K562 (cell line): ENCODE measurements around the gene TBATA. TPM values are rescaled to one million over a fixed set of nuclear protein-coding genes. Genes with fewer than 3 reads are reported as not detected.
A peak's percentile ranks its signal among the peaks of the same experiment; 100 is the strongest.

ENCODE experiments used
- ETS2 ChIP-seq: IDR thresholded peaks from 2 replicates; pipeline ENCODE4 v1.6.1; 2016; ENCODE audit warnings: borderline replicate concordance, missing genetic modification characterization, mild to moderate bottlenecking, moderate library complexity, missing compliant biosample characterization; ENCODE audit not compliant: poor library complexity, severe bottlenecking
- HOXB6 ChIP-seq: fragments of 250-450 bp; sonication (Bioruptor Pico); IDR thresholded peaks from 2 replicates; pipeline ENCODE4 v1.5.1; 2022; ENCODE audit warnings: mild to moderate bottlenecking, borderline replicate concordance
- IFI16 ChIP-seq: fragments of 250-450 bp; sonication (Bioruptor Pico); IDR thresholded peaks from 2 replicates; pipeline ENCODE4 v2.1.2; 2022; ENCODE audit warnings: mild to moderate bottlenecking, inconsistent platforms
- MCM7 ChIP-seq, 2 experiments: fragments of 450-650 bp; IDR thresholded peaks; 2 replicates each; pipeline ENCODE4 v1.6.1; 2016 to 2018
- PTBP1 ChIP-seq: fragments of 200-400 bp; formaldehyde crosslinking; IDR thresholded peaks from 2 replicates; pipeline ENCODE4 v1.6.1; 2017; ENCODE audit warnings: low read depth, low read length
- TBL1XR1 ChIP-seq, 2 experiments: IDR thresholded peaks; 2 replicates each; pipeline ENCODE4 v1.6.1; 2012; ENCODE audit warnings: improper control_type of control experiment in 2 of 2, low read length in 2 of 2, mild to moderate bottlenecking in 1 of 2
- TCF7L2 ChIP-seq: fragments of 150-350 bp; IDR thresholded peaks from 2 replicates; pipeline ENCODE4 v1.6.1; 2016; ENCODE audit warnings: low read depth, mild to moderate bottlenecking, low read length, moderate library complexity
- TEAD1 ChIP-seq, 2 experiments: fragments of 450-650 bp in 1 of 2; sonication (generic) in 1 of 2; formaldehyde crosslinking; IDR thresholded peaks; 2 replicates each; pipeline versions ENCODE4 v1.4.0 to v1.8.0; 2020 to 2022; ENCODE audit warnings: mild to moderate bottlenecking in 2 of 2, missing genetic modification reagents in 1 of 2
- XRCC5 ChIP-seq: fragments of 200-400 bp; formaldehyde crosslinking; IDR thresholded peaks from 2 replicates; pipeline ENCODE4 v1.6.1; 2017; ENCODE audit warnings: low read depth, mild to moderate bottlenecking, low read length
- ZNF121 ChIP-seq: sonication (generic); formaldehyde crosslinking; conservative IDR thresholded peaks from 2 replicates; pipeline ENCODE4 v1.8.0; 2022; ENCODE audit warnings: missing genetic modification reagents
- polyA plus RNA-seq, 8 experiments: library from polyadenylated mRNA; depleted of rRNA in 4 of 8; stranded (reverse) in 5 of 8; unstranded in 3 of 8; fragments of >200 nt; fragmentation: Nextera tagmentation in 2 of 8; fragmentation: Illumina TruSeq in 1 of 8; extraction: Ambion mirVana in 2 of 8; extraction: Trizol in 1 of 8; gene quantifications; 2 replicates each; pipeline versions ENCODE4 v1.2.1 to v1.2.3, GENCODE V29; 2011 to 2014; ENCODE audit warnings: inconsistent platforms in 1 of 8, missing spikeins in 1 of 8
- total RNA-seq, 7 experiments: library from RNA; depleted of rRNA in 6 of 7; stranded (reverse); fragments of >200 nt in 6 of 7; fragmentation: Illumina TruSeq in 2 of 7; extraction: Trizol in 2 of 7; gene quantifications; 2 replicates each; pipeline versions ENCODE4 v1.2.1 to v1.2.3, GENCODE V29; 2011 to 2021; ENCODE audit warnings: low replicate concordance in 1 of 7
- TF ChIP-seq, protein P1 (sequence below), 2 experiments: fragments of 450-650 bp in 1 of 2; IDR thresholded peaks; 2 replicates each; pipeline ENCODE4 v1.6.1; 2011 to 2017; ENCODE audit warnings: low read depth in 2 of 2, antibody characterized with exemption in 1 of 2, borderline replicate concordance in 1 of 2, low read length in 1 of 2, mild to moderate bottlenecking in 1 of 2, mixed read lengths in 1 of 2; ENCODE audit not compliant: control insufficient read depth in 1 of 2
- TF ChIP-seq, protein P2 (sequence below): sonication (generic); IDR thresholded peaks from 2 replicates; pipeline ENCODE4 v1.6.1; 2016
- TF ChIP-seq, protein P3 (sequence below): fragments of 450-650 bp; formaldehyde crosslinking; IDR thresholded peaks from 2 replicates; pipeline ENCODE4 v1.4.0; 2020; ENCODE audit warnings: mild to moderate bottlenecking, moderate library complexity
- TF ChIP-seq, protein P4 (sequence below): fragments of 450-650 bp; conservative IDR thresholded peaks from 2 replicates; pipeline ENCODE4 v1.6.1; 2016; ENCODE audit warnings: missing genetic modification characterization, low read depth, mild to moderate bottlenecking, control low read depth, missing compliant biosample characterization

Gene TBATA
- total and polyA plus RNA-seq, 9 of the 15 experiments (the other 6 are each of a cell fraction or from before 2014, with no cell fraction given): not detected

DNA sequence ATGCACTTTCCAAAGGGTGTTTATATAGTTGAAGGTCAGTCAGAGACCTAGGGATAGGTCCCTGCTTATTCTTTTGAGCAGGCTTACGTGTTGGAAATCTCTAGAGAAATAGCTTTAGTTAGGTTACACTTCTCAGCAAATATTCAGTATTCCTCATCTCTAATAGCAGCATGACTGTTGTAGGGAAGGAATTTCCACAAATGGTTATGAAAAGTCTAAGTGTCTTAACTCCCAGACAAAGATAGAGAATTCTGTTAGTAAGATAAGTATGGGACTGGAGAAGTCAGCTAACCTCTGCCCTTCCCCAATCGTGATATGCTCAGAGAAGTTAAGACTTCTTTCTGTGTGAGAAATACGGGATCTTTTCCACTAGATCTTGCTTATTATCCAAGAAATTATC lies 47.0 kb upstream of the TBATA start (continued):
- TF ChIP-seq, protein P1, sequence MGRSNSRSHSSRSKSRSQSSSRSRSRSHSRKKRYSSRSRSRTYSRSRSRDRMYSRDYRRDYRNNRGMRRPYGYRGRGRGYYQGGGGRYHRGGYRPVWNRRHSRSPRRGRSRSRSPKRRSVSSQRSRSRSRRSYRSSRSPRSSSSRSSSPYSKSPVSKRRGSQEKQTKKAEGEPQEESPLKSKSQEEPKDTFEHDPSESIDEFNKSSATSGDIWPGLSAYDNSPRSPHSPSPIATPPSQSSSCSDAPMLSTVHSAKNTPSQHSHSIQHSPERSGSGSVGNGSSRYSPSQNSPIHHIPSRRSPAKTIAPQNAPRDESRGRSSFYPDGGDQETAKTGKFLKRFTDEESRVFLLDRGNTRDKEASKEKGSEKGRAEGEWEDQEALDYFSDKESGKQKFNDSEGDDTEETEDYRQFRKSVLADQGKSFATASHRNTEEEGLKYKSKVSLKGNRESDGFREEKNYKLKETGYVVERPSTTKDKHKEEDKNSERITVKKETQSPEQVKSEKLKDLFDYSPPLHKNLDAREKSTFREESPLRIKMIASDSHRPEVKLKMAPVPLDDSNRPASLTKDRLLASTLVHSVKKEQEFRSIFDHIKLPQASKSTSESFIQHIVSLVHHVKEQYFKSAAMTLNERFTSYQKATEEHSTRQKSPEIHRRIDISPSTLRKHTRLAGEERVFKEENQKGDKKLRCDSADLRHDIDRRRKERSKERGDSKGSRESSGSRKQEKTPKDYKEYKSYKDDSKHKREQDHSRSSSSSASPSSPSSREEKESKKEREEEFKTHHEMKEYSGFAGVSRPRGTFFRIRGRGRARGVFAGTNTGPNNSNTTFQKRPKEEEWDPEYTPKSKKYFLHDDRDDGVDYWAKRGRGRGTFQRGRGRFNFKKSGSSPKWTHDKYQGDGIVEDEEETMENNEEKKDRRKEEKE (IDR thresholded peaks at IDR 0.05; ENCODE audit: borderline replicate concordance in 1 of 2, control insufficient read depth in 1 of 2, low read depth in 2 of 2, low read length in 1 of 2): no peak
- no peak for TF ChIP-seq MCM7 (IDR thresholded peaks at IDR 0.05)
- TF ChIP-seq, protein P2, sequence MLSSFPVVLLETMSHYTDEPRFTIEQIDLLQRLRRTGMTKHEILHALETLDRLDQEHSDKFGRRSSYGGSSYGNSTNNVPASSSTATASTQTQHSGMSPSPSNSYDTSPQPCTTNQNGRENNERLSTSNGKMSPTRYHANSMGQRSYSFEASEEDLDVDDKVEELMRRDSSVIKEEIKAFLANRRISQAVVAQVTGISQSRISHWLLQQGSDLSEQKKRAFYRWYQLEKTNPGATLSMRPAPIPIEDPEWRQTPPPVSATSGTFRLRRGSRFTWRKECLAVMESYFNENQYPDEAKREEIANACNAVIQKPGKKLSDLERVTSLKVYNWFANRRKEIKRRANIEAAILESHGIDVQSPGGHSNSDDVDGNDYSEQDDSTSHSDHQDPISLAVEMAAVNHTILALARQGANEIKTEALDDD: 0 out of 2 replicates have a peak, but pooled peaks have one; percentile 14
- no peak for TF ChIP-seq ETS2 (tag)
- TF ChIP-seq TEAD1 (CRISPR knock-in tag; IDR thresholded peaks at IDR 0.05): no peak
- no peak for TF ChIP-seq TBL1XR1 (IDR thresholded peaks at IDR 0.05; ENCODE audit: low read length in 2 of 2)
- TF ChIP-seq XRCC5: no peak
- no peak for TF ChIP-seq ZNF121
- TF ChIP-seq TCF7L2: no peak
- no peak for TF ChIP-seq IFI16
- no peak for TF ChIP-seq PTBP1
- TF ChIP-seq, protein P3, sequence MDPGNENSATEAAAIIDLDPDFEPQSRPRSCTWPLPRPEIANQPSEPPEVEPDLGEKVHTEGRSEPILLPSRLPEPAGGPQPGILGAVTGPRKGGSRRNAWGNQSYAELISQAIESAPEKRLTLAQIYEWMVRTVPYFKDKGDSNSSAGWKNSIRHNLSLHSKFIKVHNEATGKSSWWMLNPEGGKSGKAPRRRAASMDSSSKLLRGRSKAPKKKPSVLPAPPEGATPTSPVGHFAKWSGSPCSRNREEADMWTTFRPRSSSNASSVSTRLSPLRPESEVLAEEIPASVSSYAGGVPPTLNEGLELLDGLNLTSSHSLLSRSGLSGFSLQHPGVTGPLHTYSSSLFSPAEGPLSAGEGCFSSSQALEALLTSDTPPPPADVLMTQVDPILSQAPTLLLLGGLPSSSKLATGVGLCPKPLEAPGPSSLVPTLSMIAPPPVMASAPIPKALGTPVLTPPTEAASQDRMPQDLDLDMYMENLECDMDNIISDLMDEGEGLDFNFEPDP: no peak
- TF ChIP-seq, protein P4, sequence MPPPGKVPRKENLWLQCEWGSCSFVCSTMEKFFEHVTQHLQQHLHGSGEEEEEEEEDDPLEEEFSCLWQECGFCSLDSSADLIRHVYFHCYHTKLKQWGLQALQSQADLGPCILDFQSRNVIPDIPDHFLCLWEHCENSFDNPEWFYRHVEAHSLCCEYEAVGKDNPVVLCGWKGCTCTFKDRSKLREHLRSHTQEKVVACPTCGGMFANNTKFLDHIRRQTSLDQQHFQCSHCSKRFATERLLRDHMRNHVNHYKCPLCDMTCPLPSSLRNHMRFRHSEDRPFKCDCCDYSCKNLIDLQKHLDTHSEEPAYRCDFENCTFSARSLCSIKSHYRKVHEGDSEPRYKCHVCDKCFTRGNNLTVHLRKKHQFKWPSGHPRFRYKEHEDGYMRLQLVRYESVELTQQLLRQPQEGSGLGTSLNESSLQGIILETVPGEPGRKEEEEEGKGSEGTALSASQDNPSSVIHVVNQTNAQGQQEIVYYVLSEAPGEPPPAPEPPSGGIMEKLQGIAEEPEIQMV (tag): no peak
- TF ChIP-seq HOXB6: no peak
